Ecto neural progenitor cell (in vitro differentiated cells): Measurements from ENCODE around the gene HLA-DQB2.

Experiments used
- DNase-seq: peaks from one replicate; pipeline ENCODE4 v3.0.0-alpha.2; 2018; ENCODE audit warnings: low spot score

HLA-DQB2 gene

GRCh38 chr6:32744776-32745175 is 18.6 kb downstream of the HLA-DQB2 start:
- DNase-seq = no peak

GRCh38 chr6:32742374-32742773 is 21.0 kb downstream of the HLA-DQB2 start:
- DNase-seq = no peak

- DNase-seq = no peak
These were observed 22.0 kb downstream of the HLA-DQB2 start, which contains the start of gene HLA-DQA2 for GRCh38 chr6:32741031-32741960. HLA-DQA2 (plus strand) TSS chr6:32741391; CDS start chr6:32741444, 53 bp downstream.

- DNase-seq = no peak
These were observed 25.2 kb downstream of the HLA-DQB2 start for GRCh38 chr6:32738126-32738525.

- DNase-seq = no peak
These were observed 44.5 kb downstream of the HLA-DQB2 start for GRCh38 chr6:32718879-32719278.

GRCh38 chr6:32716396-32716795 is 46.9 kb downstream of the HLA-DQB2 start:
- DNase-seq = no peak

GRCh38 chr6:32713241-32713640 is 50.1 kb downstream of the HLA-DQB2 start:
- DNase-seq = no peak

GRCh38 chr6:32709625-32710024 is 53.7 kb downstream of the HLA-DQB2 start:
- no peak for DNase-seq
